H1 (cell line): ENCODE data around the gene AGPAT2. TPM values are rescaled to one million over a fixed set of nuclear protein-coding genes. Genes with fewer than 3 reads are reported as not detected.

Experiments
- CTCF ChIA-PET: fragments of 300-600 bp; sonication (Branson Sonifier 250); formaldehyde crosslinking; loops from one replicate; lab custom pipeline; 2021; ENCODE audit not compliant: partially characterized antibody; lab: Charles Lee
- POLR2A ChIA-PET: fragments of 300-600 bp; sonication (Branson Sonifier 250); formaldehyde crosslinking; loops from one replicate; lab custom pipeline; 2021; ENCODE audit warnings: inconsistent platforms; ENCODE audit not compliant: partially characterized antibody; lab: Charles Lee
- DNase-seq, 2 experiments: peaks; one replicate each; pipeline versions ENCODE4 v3.0.0 to v3.0.0-alpha.2; 2010 to 2022; ENCODE audit warnings: low spot score in 2 of 2, low read depth in 1 of 2, mixed read lengths in 1 of 2
- FAIRE-seq: peaks from 2 replicates; lab custom pipeline; 2011; peaks lifted over from hg19 to GRCh38; lab: Jason Lieb, UNC
- H2AFZ ChIP-seq: 2 replicates; pipeline ENCODE4 v1.8.1; 2012; ENCODE audit warnings: low read length, inconsistent platforms
- H2AK5ac ChIP-seq: 2 replicates; pipeline ENCODE4 v1.6.1; 2013; ENCODE audit warnings: low read depth, low read length
- H2BK120ac ChIP-seq: replicated peaks from 2 replicates; pipeline ENCODE3; 2013; ENCODE audit warnings: low read depth, low read length, inconsistent platforms
- H2BK12ac ChIP-seq: 2 replicates; pipeline ENCODE4 v1.6.1; 2013; ENCODE audit warnings: low read depth, low read length
- H2BK15ac ChIP-seq: 2 replicates; pipeline ENCODE4 v1.6.1; 2013; ENCODE audit warnings: low read length
- H2BK20ac ChIP-seq: 2 replicates; pipeline ENCODE4 v1.6.1; 2013; ENCODE audit warnings: low read length
- H2BK5ac ChIP-seq: 2 replicates; pipeline ENCODE4 v1.6.1; 2013; ENCODE audit warnings: low read depth, low read length
- H3K14ac ChIP-seq: 2 replicates; pipeline ENCODE4 v1.6.1; 2013; ENCODE audit warnings: inconsistent platforms; ENCODE audit not compliant: insufficient read length
- H3K18ac ChIP-seq: 2 replicates; pipeline ENCODE4 v1.6.1; 2013; ENCODE audit warnings: low read length; ENCODE audit errors: extremely low read depth
- H3K23ac ChIP-seq: 2 replicates; pipeline ENCODE4 v1.6.1; 2013; ENCODE audit warnings: inconsistent platforms; ENCODE audit not compliant: insufficient read length
- H3K23me2 ChIP-seq: 2 replicates; pipeline ENCODE4 v1.6.1; 2013; ENCODE audit warnings: low read depth, low read length
- H3K27ac ChIP-seq: 2 replicates; pipeline ENCODE4 v1.6.1; 2011; ENCODE audit warnings: low read depth, low read length, inconsistent platforms
- H3K27me3 ChIP-seq, 4 experiments: replicated peaks in 1 of 4; 1 replicate in 1 of 4; 2 replicates in 3 of 4; pipeline versions ENCODE4 v1.6.1 to v1.8.1; 2011 to 2013; ENCODE audit warnings: low read length in 3 of 4, mild to moderate bottlenecking in 3 of 4, inconsistent platforms in 2 of 4, mixed read lengths in 2 of 4, moderate library complexity in 1 of 4; ENCODE audit not compliant: control insufficient read depth in 3 of 4, insufficient read depth in 3 of 4; ENCODE audit errors: extremely low read depth in 1 of 4
- H3K36me3 ChIP-seq, 4 experiments: 2 replicates each; pipeline versions ENCODE4 v1.6.1 to v1.8.1; 2011 to 2013; ENCODE audit warnings: mild to moderate bottlenecking in 4 of 4, low read length in 3 of 4, moderate library complexity in 2 of 4, control low read depth in 1 of 4, inconsistent platforms in 1 of 4; ENCODE audit not compliant: insufficient read depth in 4 of 4, control insufficient read depth in 2 of 4
- H3K4ac ChIP-seq: replicated peaks from 2 replicates; pipeline ENCODE3; 2013; ENCODE audit warnings: low read length, low read depth, mixed read lengths, inconsistent platforms; ENCODE audit not compliant: insufficient read length
- H3K4me1 ChIP-seq, 4 experiments: replicated peaks in 1 of 4; 1 replicate in 1 of 4; 2 replicates in 3 of 4; pipeline versions ENCODE4 v1.6.1 to v1.8.1; 2011 to 2013; ENCODE audit warnings: low read length in 3 of 4, inconsistent platforms in 2 of 4, mixed read lengths in 1 of 4; ENCODE audit not compliant: insufficient read depth in 4 of 4, control insufficient read depth in 3 of 4
- H3K4me2 ChIP-seq, 2 experiments: 2 replicates each; pipeline versions ENCODE4 v1.6.1 to v1.8.1; 2011 to 2013; ENCODE audit warnings: low read depth in 2 of 2, low read length in 2 of 2, control low read depth in 1 of 2, inconsistent platforms in 1 of 2, mild to moderate bottlenecking in 1 of 2; ENCODE audit not compliant: insufficient read depth in 1 of 2
- H3K4me3 ChIP-seq, 4 experiments: fragments of 200-600, 300-600 bp in 1 of 4; sonication (generic), shearing (Covaris generic), sonication (Bioruptor Twin) in 1 of 4; 2 replicates each; pipeline versions ENCODE4 v1.5.1 to v1.8.1; 2011 to 2016; ENCODE audit warnings: low read length in 4 of 4, low read depth in 3 of 4, control low read depth in 2 of 4, inconsistent platforms in 2 of 4, mild to moderate bottlenecking in 2 of 4, mixed read lengths in 1 of 4, moderate library complexity in 1 of 4; ENCODE audit not compliant: insufficient read depth in 2 of 4; ENCODE audit errors: extremely low read depth in 1 of 4
- H3K56ac ChIP-seq: replicated peaks from 2 replicates; pipeline ENCODE3; 2013; ENCODE audit warnings: low read depth, mild to moderate bottlenecking, mixed read lengths, low read length, inconsistent platforms; ENCODE audit not compliant: insufficient read length
- H3K79me1 ChIP-seq: 2 replicates; pipeline ENCODE4 v1.6.1; 2013; ENCODE audit warnings: low read depth, low read length, control low read depth
- H3K79me2 ChIP-seq, 2 experiments: 2 replicates each; pipeline versions ENCODE4 v1.6.1 to v1.8.1; 2012 to 2013; ENCODE audit warnings: low read length in 2 of 2, mild to moderate bottlenecking in 2 of 2, inconsistent platforms in 1 of 2; ENCODE audit not compliant: insufficient read depth in 2 of 2, control insufficient read depth in 1 of 2
- H3K9ac ChIP-seq, 4 experiments: replicated peaks in 1 of 4; 1 replicate in 1 of 4; 2 replicates in 3 of 4; pipeline versions ENCODE4 v1.6.1 to v1.8.1; 2011 to 2013; ENCODE audit warnings: low read depth in 3 of 4, low read length in 3 of 4, control low read depth in 2 of 4, mild to moderate bottlenecking in 2 of 4, moderate library complexity in 2 of 4, inconsistent platforms in 1 of 4; ENCODE audit errors: extremely low read depth in 1 of 4
- H3K9me3 ChIP-seq, 2 experiments: 2 replicates each; pipeline versions ENCODE4 v1.6.1 to v1.8.1; 2012 to 2013; ENCODE audit warnings: mild to moderate bottlenecking in 2 of 2, moderate library complexity in 2 of 2, control low read depth in 1 of 2, inconsistent platforms in 1 of 2, low read depth in 1 of 2, low read length in 1 of 2, mixed read lengths in 1 of 2; ENCODE audit not compliant: insufficient read depth in 2 of 2
- H4K20me1 ChIP-seq, 2 experiments: replicated peaks in 1 of 2; 2 replicates each; pipeline versions ENCODE3 to v1.8.1; 2011 to 2013; ENCODE audit warnings: inconsistent platforms in 2 of 2, low read length in 2 of 2, mild to moderate bottlenecking in 1 of 2; ENCODE audit not compliant: insufficient read depth in 2 of 2, control insufficient read depth in 1 of 2
- H4K5ac ChIP-seq: 2 replicates; pipeline ENCODE4 v1.6.1; 2013; ENCODE audit warnings: low read length, low read depth, mixed read lengths, inconsistent platforms; ENCODE audit not compliant: insufficient read length
- H4K8ac ChIP-seq: 2 replicates; pipeline ENCODE4 v1.8.0; 2013; ENCODE audit warnings: mild to moderate bottlenecking, moderate library complexity, low read length, inconsistent platforms; ENCODE audit not compliant: insufficient read depth; ENCODE audit errors: extremely low read depth
- H4K91ac ChIP-seq: replicated peaks from 2 replicates; pipeline ENCODE3; 2013; ENCODE audit warnings: low read length, mixed read lengths, inconsistent platforms; ENCODE audit not compliant: insufficient read length
- ASH2L ChIP-seq: fragments of 200-600, 300-600 bp; sonication (generic); IDR thresholded peaks from one replicate; pipeline ENCODE4 v1.7.1; 2017; ENCODE audit warnings: low read length
- HDAC2 ChIP-seq, 2 experiments: fragments of 300-600 bp in 1 of 2; sonication (generic) in 1 of 2; IDR thresholded peaks; 2 replicates each; pipeline ENCODE4 v1.6.1; 2011 to 2012; ENCODE audit warnings: low read depth in 2 of 2, low read length in 2 of 2, mild to moderate bottlenecking in 2 of 2, moderate library complexity in 2 of 2, borderline replicate concordance in 1 of 2, inconsistent platforms in 1 of 2
- JUND ChIP-seq: IDR thresholded peaks from 2 replicates; pipeline ENCODE4 v1.6.1; 2011; ENCODE audit warnings: mild to moderate bottlenecking, improper control_type of control experiment, low read length
- WGBS, 2 experiments: shearing (Covaris generic) in 1 of 2; methylation state at CpG; one replicate each; pipeline versions ENCODE4 v1.1.6 to v1.1.7; 2013 to 2015; ENCODE audit warnings: low lambda C conversion rate in 2 of 2, mixed read lengths in 2 of 2, inconsistent platforms in 1 of 2, low coverage in 1 of 2, missing lambda C conversion rate in 1 of 2; ENCODE audit not compliant: insufficient replicate concordance in 2 of 2, insufficient coverage in 1 of 2, insufficient read length in 1 of 2; ENCODE audit errors: extremely low coverage in 1 of 2, missing lambda C conversion rate in 1 of 2; 5-methylcytosine and 5-hydroxymethylcytosine counted together
- polyA plus RNA-seq, 7 experiments: library from polyadenylated mRNA; depleted of rRNA in 3 of 7; stranded (reverse) in 5 of 7; unstranded in 2 of 7; fragments of >200 nt in 5 of 7; fragments of 200-250 nt in 2 of 7; gene quantifications; 1 replicate in 5 of 7; 2 replicates in 1 of 7; 4 replicates in 1 of 7; pipeline versions ENCODE4 v1.2.1 to v1.2.3, GENCODE V29; 2011 to 2013; ENCODE audit warnings: missing spikeins in 2 of 7, mixed read lengths in 2 of 7
- total RNA-seq: library from RNA; stranded (reverse); fragmentation: NEBNext Ultra II Directional; extraction: Animal tissue kit (Norgen Biotek cat#: 25700); gene quantifications from 2 replicates; pipeline ENCODE4 v1.2.1, GENCODE V29; 2021

AGPAT2 gene
- total and polyA plus RNA-seq, 2 of the 8 experiments (the other 6 are each of a cell fraction or from before 2014, with no cell fraction given): 31.6 to 37.6 TPM

- no peak overlapping the region for H2BK120ac ChIP-seq
- no peak overlapping the region for H2BK12ac ChIP-seq
- H3K18ac ChIP-seq: no peak overlapping the region
- H3K27me3 ChIP-seq: peaks cover 0 to 5% (median 3%) of the 10 kb centered on the region in 4 experiments; a peak in 4 of 7 replicates
- H2BK15ac ChIP-seq: no peak overlapping the region
- POLR2A ChIA-PET: interaction anchor here (5.0 kb wide), 1 partner anchor 17 kb away, joined by 35 read pairs; no protein-coding TSS in a partner anchor
- no peaks in the 10 kb centered on the region for H3K36me3 ChIP-seq
- H3K27ac ChIP-seq: no peak overlapping the region
- no peaks in the 10 kb centered on the region for H3K9me3 ChIP-seq
- H2AFZ ChIP-seq: no peak overlapping the region
- no peak overlapping the region for H3K4me2 ChIP-seq
- H3K4me3 ChIP-seq: no peak overlapping the region
- H3K79me2 ChIP-seq: peaks cover 0 to 11% of the 10 kb centered on the region in 2 experiments; a peak in 1 of 4 replicates
- H2AK5ac ChIP-seq: no peak overlapping the region
- no peak overlapping the region for H2BK5ac ChIP-seq
- CTCF ChIA-PET: interaction anchor here (1.0 kb wide), 1 partner anchor 11 kb away, joined by 3 read pairs; no protein-coding TSS in a partner anchor
- 86% methylated on average over 7 of the region's 7 CpGs; no CpG with 5 or more reads in 1 of the 2 experiments for WGBS, 2 experiments
- no peak overlapping the region for H4K91ac ChIP-seq
- FAIRE-seq: no peak
- no peak overlapping the region for H2BK20ac ChIP-seq
- no peak overlapping the region for H3K23ac ChIP-seq
- H4K8ac ChIP-seq: no peak overlapping the region
- no peak overlapping the region for H4K5ac ChIP-seq
- no peak overlapping the region for H3K4ac ChIP-seq
- no peak overlapping the region for H3K9ac ChIP-seq
- H3K23me2 ChIP-seq: peaks cover 3% of the 10 kb centered on the region; the same call in 1 of the 2 replicates
- H3K56ac ChIP-seq: no peak overlapping the region
- peaks cover 16% of the 10 kb centered on the region for H3K79me1 ChIP-seq
- DNase-seq: no peak
- H3K14ac ChIP-seq: no peak overlapping the region
- peaks cover 0 to 12% (median 6%) of the 10 kb centered on the region in 4 experiments; a peak in 5 of 7 replicates for H3K4me1 ChIP-seq
- H4K20me1 ChIP-seq: peaks cover 11 to 13% of the 10 kb centered on the region in 2 experiments
- TF ChIP-seq JUND: no peak
- no peak for TF ChIP-seq ASH2L
- no peak for TF ChIP-seq HDAC2 (IDR thresholded peaks at IDR 0.05; ENCODE audit: borderline replicate concordance in 1 of 2, low read depth in 2 of 2, low read length in 2 of 2)
Measured at GRCh38 chr9:136710543-136710942, 23.3 kb upstream of the AGPAT2 start.
